Peyer's patch (tissue), 4 donors: Measurements from ENCODE around the gene EIF4G1.

Experiments
- POLR2A ChIP-seq, 2 donors: fragments of 450-650 bp; IDR thresholded peaks; one replicate each; pipeline ENCODE4 v1.5.1; 2017; ENCODE audit warnings: antibody characterized with exemption in 2 of 2, mild to moderate bottlenecking in 2 of 2, moderate library complexity in 2 of 2
- TF ChIP-seq, protein P1 (sequence below), 6 experiments: fragments of 450-650 bp in 4 of 6; fragments of 200-600 bp in 2 of 6; sonication (generic) in 1 of 6; IDR thresholded peaks; one replicate each; pipeline ENCODE4 v1.5.1; 2017 to 2019; ENCODE audit warnings: antibody characterized with exemption in 6 of 6, mild to moderate bottlenecking in 3 of 6, moderate library complexity in 1 of 6

DNA sequence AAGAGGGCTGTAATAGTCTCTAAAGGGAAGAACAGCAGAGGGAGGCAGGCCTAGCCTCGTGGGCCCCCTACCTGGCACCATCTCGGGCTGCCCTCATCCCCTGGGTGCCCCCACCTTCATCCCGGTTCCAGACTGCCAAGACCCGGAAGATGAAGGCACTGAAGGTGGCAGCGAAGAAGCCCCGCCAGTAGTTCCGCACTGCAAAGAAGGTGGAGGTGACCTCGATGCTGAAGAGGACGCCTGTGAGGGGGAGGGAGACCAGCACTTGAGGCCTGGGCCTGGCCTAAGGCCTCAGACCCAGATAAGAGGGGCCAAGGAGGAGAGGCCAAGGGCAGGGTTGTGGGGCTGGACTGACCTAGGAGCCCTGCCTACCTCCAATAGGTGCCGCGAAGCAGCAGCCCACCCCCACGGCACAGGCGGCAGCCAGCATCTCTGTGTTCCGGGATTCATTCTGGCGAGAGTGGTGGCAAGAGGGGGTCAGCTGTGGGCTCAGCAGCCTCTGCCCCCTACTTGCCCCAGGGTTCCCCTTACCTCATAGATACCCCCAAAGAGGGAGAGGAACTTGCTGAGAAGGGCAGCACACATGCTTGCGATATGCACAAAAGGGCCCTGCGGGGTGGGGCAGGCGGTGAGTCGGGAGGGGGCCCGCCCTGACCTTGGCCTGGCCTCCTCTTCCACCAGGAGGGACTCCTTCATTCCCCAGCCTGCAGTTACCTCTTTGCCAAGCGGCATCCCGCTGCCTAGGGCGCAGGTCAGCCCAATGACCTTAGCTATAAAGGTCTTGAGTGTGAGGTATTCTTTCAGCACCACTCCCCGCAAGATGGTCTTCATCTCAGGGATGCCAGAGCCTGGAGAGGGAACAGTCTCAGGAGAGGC lies 43.1 kb downstream of the EIF4G1 start:
- TF ChIP-seq, protein P1, sequence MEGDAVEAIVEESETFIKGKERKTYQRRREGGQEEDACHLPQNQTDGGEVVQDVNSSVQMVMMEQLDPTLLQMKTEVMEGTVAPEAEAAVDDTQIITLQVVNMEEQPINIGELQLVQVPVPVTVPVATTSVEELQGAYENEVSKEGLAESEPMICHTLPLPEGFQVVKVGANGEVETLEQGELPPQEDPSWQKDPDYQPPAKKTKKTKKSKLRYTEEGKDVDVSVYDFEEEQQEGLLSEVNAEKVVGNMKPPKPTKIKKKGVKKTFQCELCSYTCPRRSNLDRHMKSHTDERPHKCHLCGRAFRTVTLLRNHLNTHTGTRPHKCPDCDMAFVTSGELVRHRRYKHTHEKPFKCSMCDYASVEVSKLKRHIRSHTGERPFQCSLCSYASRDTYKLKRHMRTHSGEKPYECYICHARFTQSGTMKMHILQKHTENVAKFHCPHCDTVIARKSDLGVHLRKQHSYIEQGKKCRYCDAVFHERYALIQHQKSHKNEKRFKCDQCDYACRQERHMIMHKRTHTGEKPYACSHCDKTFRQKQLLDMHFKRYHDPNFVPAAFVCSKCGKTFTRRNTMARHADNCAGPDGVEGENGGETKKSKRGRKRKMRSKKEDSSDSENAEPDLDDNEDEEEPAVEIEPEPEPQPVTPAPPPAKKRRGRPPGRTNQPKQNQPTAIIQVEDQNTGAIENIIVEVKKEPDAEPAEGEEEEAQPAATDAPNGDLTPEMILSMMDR (IDR thresholded peaks at IDR 0.05): no peak
- no peak for TF ChIP-seq POLR2A (IDR thresholded peaks at IDR 0.05)
